Activated T-helper 17 cell treated with anti-CD3 and anti-CD28 coated beads, Interleukin-2, amount 50 U/mL, for 72 hours (primary cell): ENCODE results near the gene LLGL2. TPM values are rescaled to one million over a fixed set of nuclear protein-coding genes. Genes with fewer than 3 reads are reported as not detected.
A peak's percentile ranks its signal among the peaks of the same experiment; 100 is the strongest.
"Not testable (repeated sequence)": the region's sequence is repeated elsewhere in the genome, so short reads cannot be mapped to it uniquely, and the experiment has no call there.

Experiments
- ATAC-seq: fragments of 150-1000 bp; cut with Tn5 transposase; replicated peaks from 2 replicates; pipeline ENCODE4 v1.10.0; 2021; ENCODE audit warnings: mild to moderate bottlenecking, moderate library complexity
- H3K27ac Mint-ChIP-seq: one replicate; pipeline ENCODE4 v1.8.0; 2022; ENCODE audit warnings: mixed read lengths
- H3K27me3 Mint-ChIP-seq: one replicate; pipeline ENCODE4 v1.8.0; 2022; ENCODE audit warnings: mixed read lengths
- H3K36me3 Mint-ChIP-seq: one replicate; pipeline ENCODE4 v1.8.0; 2022; ENCODE audit warnings: low read depth, mild to moderate bottlenecking, mixed read lengths
- H3K4me1 Mint-ChIP-seq: one replicate; pipeline ENCODE4 v1.8.0; 2022; ENCODE audit warnings: mixed read lengths
- H3K4me3 Mint-ChIP-seq: one replicate; pipeline ENCODE4 v1.8.0; 2022; ENCODE audit warnings: mild to moderate bottlenecking, mixed read lengths
- H3K9me3 Mint-ChIP-seq: one replicate; pipeline ENCODE4 v1.8.0; 2022; ENCODE audit warnings: mixed read lengths
- total RNA-seq, 2 donors: library from RNA; stranded (reverse); gene quantifications; one replicate each; pipeline ENCODE4 v1.2.3, GENCODE V29; 2022

Gene LLGL2
- total RNA-seq, 2 donors from 2014 or later = 16.7 to 24.1 TPM

DNA sequence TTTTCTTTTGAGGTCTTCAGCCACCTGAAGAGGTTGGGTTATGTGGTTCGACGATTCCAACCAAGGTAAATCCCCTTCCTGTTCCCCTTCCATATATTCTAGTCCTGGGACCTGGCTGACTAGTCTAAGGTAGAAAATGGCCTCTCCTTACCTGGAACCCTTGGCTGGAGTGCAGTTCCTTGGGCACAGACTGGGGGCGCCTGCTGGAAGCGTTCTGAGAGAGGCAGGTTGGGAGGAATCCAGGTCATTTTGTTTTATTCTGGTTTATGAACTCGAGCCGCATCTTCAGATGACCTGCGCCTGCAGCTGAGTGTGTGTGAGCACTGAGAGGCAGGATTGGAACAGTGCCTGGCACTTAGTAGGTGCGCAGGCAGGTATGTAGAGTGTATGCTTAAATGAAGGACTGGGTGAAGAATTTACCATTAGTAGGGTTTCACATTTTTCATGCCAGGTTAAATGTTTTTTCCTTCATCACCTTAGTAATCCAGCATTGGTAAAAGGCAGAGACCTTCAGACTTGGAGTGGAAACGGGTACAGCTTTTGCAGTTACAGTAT, 6.4 kb upstream of the LLGL2 start:
- Mint-ChIP-seq H3K27ac (no peak overlapping the region), H3K27me3 (no peaks in the 10 kb centered on the region), H3K4me3 (peak overlapping the region; percentile 68), H3K9me3 (no peaks in the 10 kb centered on the region), H3K4me1 (peaks cover 15% of the 10 kb centered on the region), H3K36me3 (peaks cover 52% of the 10 kb centered on the region)
- ATAC-seq = no peak

DNA sequence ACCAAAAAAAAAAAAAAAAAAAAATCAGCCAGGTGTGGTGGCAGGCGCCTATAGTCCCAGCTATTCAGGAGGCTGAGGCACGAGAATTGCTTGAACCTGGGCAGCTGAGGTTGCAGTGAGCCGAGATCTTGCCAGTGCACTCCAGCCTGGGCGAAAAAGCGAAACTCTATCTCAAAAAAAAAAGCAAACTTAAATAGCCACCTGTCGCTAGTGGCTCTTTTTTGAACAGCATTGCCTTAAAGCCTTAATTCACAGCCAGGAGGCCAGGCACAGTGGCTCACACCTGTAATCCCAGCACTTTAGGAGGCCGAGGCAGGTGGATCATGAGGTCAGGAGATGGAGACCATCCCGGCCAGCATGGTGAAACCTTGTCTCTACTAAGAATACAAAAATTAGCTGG, 5.1 kb upstream of the LLGL2 start:
- not testable (repeated sequence) for H3K4me3 Mint-ChIP-seq, H3K27me3 Mint-ChIP-seq, H3K27ac Mint-ChIP-seq, H3K9me3 Mint-ChIP-seq, ATAC-seq
- peaks cover 15% of the 10 kb centered on the region for H3K4me1 Mint-ChIP-seq
- peaks cover 52% of the 10 kb centered on the region for H3K36me3 Mint-ChIP-seq

DNA sequence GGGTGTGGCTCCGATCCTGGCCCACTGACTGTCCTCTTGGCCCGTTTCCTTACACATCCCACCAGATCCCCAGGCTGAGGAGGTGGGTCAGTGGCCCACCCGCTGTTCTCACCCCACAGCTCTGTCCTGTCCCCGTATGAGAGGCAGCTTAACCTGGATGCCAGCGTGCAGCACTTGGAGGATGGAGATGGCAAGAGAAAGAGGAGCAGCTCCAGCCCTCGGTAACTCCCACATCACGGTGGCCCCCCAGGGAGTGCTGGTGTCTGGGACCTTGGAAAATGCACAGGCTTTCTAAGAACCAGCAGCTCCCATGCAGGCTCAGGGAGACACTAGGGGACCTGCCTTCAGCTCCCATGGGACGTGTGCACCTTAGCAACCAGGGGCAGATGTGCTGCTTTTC, 4.2 kb upstream of the LLGL2 start:
- H3K4me1 Mint-ChIP-seq = peaks cover 15% of the 10 kb centered on the region
- H3K27ac Mint-ChIP-seq = no peak overlapping the region

DNA sequence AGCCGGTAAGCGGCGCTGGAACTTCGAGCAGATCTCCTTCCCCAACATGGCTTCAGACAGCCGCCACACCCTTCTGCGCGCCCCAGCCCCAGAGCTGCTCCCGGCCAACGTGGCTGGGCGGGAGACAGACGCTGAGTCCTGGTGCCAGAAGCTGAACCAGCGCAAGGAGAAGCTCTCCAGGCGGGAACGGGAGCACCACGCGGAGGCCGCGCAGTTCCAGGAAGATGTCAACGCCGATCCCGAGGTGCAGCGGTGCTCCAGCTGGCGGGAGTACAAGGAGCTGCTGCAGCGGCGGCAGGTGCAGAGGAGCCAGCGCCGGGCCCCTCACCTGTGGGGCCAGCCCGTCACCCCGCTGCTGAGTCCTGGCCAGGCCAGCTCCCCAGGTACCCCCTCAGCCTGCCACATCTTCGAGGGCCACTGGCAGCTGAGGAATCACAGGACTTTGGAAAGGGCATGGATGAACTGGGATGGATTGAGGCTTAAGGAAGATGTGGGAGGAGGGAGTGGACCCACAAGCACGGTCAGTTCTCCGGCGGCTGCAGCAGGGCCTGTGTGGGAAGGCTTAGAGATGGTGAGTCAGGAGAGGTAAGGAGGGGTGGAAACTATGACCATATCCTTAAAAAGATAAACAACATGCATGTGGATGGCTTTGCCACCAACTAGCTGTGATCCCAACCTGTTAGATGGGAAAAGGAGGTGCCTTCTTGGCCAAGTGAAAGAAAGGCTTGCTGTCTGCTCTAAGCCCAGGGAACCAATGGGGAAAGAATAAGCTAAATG, 3.4 kb upstream of the LLGL2 start:
- Mint-ChIP-seq H3K4me3 (no peak overlapping the region), H3K9me3 (no peaks in the 10 kb centered on the region), H3K27ac (peak overlapping the region; percentile 15), H3K27me3 (no peaks in the 10 kb centered on the region), H3K36me3 (peaks cover 52% of the 10 kb centered on the region), H3K4me1 (peaks cover 15% of the 10 kb centered on the region)
- no peak for ATAC-seq

More for the DNA sequence above, 4.2 kb upstream of the LLGL2 start:
- H3K36me3 Mint-ChIP-seq = peaks cover 52% of the 10 kb centered on the region
- no peak overlapping the region for H3K4me3 Mint-ChIP-seq
- ATAC-seq = no peak
- H3K9me3 Mint-ChIP-seq = no peaks in the 10 kb centered on the region
- no peaks in the 10 kb centered on the region for H3K27me3 Mint-ChIP-seq

DNA sequence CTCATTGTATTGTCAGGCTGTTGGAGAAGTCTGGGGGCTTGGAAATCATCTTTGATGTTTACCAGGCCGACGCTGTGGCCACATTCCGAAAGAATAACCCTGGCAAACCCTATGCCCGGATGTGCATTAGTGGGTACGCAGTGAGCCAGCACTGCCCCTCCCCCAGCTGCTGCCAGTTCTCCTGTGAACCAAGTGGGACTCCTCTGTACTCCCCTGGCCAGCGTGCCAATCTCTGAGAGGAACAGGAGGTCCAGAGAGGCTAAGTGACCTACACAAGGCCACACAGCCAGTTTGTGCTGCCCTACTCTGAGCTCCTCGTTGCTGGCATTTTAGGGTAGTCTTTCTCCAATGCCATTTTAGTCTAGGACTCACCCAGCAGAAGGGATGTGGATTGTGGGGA, 1.9 kb upstream of the LLGL2 start:
- H3K4me1 Mint-ChIP-seq = peaks cover 2% of the 10 kb centered on the region
- H3K4me3 Mint-ChIP-seq = no peak overlapping the region
- no peak overlapping the region for H3K27ac Mint-ChIP-seq
- ATAC-seq = no peak
- no peaks in the 10 kb centered on the region for H3K27me3 Mint-ChIP-seq
- peaks cover 39% of the 10 kb centered on the region for H3K36me3 Mint-ChIP-seq
- H3K9me3 Mint-ChIP-seq = no peaks in the 10 kb centered on the region

DNA sequence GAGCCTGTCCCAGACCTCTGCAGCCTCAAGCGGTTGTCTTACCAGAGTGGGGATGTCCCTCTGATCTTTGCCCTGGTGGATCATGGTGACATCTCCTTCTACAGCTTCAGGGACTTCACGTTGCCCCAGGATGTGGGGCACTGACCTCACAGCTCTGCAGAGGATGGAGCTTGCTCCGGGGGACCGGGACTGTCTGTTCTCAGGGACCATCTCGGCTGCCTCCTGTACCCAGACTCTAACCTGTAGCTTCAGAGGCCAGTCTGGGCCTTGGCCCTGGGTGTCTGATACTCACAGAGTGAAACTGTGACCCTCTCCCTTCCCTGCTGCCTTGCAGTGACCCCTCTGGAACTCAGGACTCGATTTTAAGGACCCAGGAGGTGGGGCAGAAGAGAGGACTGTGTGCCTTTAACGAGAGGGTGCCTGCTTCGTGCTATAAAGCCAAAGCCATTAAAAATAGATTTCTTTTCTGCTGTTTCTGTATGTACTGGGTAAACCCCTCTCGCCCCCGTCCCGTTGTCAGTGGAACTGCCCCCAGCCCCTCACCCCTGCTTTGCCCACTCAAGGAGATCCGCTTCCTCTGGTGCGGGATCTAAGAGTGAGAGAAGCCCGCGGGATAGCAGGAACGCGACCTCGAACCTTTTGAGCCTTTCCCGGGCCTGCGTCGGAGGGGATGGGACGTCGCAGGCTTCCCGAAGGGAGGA, 1.1 kb upstream of the LLGL2 start:
- peak overlapping the region; percentile 22 for H3K4me3 Mint-ChIP-seq
- ATAC-seq = no peak
- no peaks in the 10 kb centered on the region for H3K9me3 Mint-ChIP-seq
- H3K4me1 Mint-ChIP-seq = no peaks in the 10 kb centered on the region
- no peaks in the 10 kb centered on the region for H3K27me3 Mint-ChIP-seq
- H3K27ac Mint-ChIP-seq = no peak overlapping the region
- H3K36me3 Mint-ChIP-seq = peaks cover 31% of the 10 kb centered on the region

DNA sequence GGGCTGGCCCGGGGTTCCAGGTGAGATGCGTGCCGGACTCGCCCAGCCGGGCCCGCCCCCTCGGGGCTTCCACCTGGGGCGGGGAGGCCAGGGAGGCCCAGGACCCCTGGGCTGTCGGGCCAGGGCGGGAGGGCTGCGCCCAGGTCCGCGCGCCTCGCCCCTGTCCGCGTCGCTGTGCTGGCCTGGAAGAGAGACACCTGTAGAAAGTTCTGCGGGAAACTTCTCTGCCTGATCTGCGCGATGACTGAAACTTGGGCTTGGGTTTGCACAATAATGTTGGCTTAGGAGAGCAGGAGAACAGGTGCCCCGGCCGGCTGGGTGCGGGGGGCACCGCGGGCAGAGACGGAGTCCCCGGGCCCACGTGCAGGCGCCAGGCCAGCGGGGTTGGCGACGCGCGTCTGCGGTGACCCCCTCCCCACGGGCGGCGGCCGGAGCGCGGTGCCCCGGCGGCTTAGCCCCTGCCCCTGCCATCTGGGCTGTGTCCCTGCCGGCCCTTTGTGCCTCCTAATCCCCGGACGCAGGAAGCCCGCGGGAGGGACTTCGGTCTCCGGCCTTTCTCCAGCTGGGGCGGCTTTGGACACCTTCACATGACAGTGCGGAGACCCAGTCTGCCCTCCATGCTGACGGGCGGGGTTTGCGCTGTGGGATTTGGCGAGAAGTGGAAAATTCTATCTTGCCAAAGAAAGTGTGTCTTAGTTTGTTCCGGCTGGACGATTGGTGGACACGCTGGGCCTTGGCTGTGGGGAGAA, 483 bp downstream of the LLGL2 start:
- no peaks in the 10 kb centered on the region for H3K9me3 Mint-ChIP-seq
- no peaks in the 10 kb centered on the region for H3K4me1 Mint-ChIP-seq
- peak; percentile 32 for ATAC-seq
- H3K27ac Mint-ChIP-seq = no peak overlapping the region
- H3K4me3 Mint-ChIP-seq = peak overlapping the region; percentile 77
- peaks cover 19% of the 10 kb centered on the region for H3K36me3 Mint-ChIP-seq
- H3K27me3 Mint-ChIP-seq = no peaks in the 10 kb centered on the region

DNA sequence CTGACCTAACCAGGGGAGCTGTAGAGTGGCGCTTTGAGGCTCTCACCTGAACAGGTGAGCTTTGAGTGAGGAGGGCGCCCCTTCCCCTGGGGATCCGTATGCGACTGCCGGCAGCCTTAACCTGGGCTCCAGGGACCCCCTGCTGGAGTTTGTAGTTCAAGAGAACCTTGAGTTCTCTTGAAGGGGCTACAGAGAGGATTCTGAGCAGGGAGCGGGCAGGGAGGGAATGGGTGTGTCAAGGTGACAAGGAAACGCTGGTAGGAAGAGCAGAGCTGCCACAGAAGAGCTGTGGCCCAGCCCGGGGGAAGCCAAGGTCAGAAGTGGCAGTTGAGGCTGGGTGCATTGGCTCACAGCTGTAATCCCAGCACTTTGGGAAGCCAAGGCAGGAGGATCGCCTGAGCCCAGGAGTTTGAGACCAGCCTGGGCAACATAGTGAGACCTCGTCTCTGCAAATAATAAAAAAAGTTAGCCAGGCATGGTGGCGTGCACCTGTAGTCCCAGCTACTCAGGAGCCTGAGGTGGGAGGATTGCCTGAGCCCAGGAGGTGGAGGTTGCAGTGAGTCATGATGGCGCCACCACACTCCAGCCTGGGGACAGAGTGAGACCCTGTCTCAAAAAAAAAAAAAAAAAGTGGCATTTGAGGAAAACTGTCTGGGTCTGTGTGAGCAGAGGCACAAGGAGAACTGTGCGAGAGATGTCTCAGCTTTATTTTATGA, 1.2 kb downstream of the LLGL2 start:
- no peaks in the 10 kb centered on the region for H3K9me3 Mint-ChIP-seq
- no peaks in the 10 kb centered on the region for H3K4me1 Mint-ChIP-seq
- H3K27ac Mint-ChIP-seq = no peak overlapping the region

DNA sequence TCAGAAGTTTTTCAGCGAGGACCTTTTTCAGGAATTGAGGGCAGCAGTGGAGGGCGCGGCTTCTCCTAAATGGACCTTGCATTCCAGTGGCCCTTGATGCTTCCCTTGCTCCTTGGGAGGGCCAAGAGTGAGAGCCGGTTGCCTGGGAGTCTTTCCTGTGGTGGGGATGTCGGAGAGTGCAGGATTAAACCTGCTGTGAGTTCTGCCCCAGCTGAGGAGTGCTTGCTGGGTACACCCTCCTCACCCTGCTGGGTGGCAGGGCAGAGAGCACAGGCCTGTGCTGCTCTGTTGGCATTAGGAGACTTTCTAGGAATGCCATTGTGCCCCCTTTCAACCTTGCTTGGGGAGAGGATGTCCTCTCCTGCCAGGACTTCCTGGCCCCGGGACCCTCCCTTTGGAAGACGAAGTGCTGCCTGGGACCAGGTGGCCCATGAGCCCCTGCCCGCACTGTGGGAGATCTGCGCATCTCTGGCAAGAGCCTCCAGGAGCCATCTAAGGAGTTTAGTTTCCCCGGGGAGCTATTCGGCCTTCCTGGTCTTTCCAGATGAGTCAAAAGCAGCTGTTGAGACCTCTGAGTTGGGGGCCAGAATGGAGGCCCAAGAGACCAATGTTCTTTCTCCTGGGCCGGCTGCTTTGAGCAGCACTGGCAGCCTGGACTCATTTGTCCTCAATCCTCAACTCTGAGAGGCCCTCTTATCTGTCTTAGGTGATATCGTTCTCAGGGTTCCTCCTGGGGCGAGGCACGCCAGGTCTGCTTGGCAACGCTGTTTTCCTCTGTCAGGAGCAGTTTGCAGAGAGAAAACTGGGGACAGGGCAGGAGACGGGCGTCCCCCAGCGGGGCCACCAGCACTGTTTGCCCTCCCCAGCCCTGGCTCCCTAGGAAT, 5.6 kb downstream of the LLGL2 start:
- Mint-ChIP-seq H3K4me1 (peaks cover 9% of the 10 kb centered on the region), H3K27me3 (no peaks in the 10 kb centered on the region), H3K27ac (no peak overlapping the region), H3K36me3 (no peaks in the 10 kb centered on the region), H3K4me3 (no peak overlapping the region), H3K9me3 (no peaks in the 10 kb centered on the region)
- ATAC-seq = no peak

More for the DNA sequence above, 1.2 kb downstream of the LLGL2 start:
- no peak for ATAC-seq
- Mint-ChIP-seq H3K27me3 (no peaks in the 10 kb centered on the region), H3K36me3 (peaks cover 14% of the 10 kb centered on the region), H3K4me3 (peak overlapping the region; percentile 77)

DNA sequence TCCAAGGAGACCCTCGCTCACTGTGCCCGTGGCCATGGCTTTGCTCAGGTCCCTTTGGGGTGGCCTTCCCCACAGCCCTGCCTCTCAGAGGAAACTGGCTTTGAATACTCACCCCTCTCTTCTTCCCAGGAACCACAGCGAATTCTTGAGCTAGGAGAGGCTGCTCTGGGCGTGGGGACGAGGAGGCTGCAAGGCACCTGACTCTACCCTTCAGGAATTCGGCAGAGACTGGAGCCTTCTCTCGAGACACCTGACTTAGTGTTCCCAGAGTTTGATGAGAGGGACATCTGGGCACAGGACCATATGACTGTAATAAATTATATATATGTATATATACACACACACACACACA, 6.2 kb downstream of the LLGL2 start:
- Mint-ChIP-seq H3K4me3 (no peak overlapping the region), H3K27ac (no peak overlapping the region), H3K27me3 (no peaks in the 10 kb centered on the region), H3K36me3 (no peaks in the 10 kb centered on the region), H3K4me1 (peaks cover 9% of the 10 kb centered on the region), H3K9me3 (no peaks in the 10 kb centered on the region)
- ATAC-seq = no peak

DNA sequence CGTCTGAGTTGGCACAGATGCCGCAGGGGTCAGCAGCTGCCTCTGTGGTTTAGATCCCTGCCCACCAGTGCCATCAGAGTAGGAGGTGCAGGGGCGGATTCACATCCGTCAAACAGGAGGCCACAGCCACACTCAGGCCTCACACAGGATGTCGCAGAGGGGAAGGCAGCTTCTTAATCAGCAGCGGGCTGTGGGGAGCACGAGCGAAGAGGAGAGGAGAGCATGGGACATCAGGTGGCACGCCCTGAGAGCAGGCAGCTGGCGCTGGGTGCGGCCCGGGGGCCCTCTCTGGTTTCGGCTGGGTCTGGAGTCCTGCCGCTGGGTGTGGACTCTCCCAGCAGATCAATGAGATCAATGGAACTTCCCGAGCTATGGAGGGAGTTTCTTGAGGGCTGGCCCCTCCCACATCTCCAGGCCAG, 9.6 kb downstream of the LLGL2 start:
- peak overlapping the region; percentile 94 for H3K27ac Mint-ChIP-seq
- H3K4me3 Mint-ChIP-seq = peak overlapping the region; percentile 80
- ATAC-seq = peak; percentile 98
- H3K9me3 Mint-ChIP-seq = no peaks in the 10 kb centered on the region
- no peaks in the 10 kb centered on the region for H3K27me3 Mint-ChIP-seq
- H3K36me3 Mint-ChIP-seq = no peaks in the 10 kb centered on the region
- H3K4me1 Mint-ChIP-seq = peaks cover 9% of the 10 kb centered on the region

DNA sequence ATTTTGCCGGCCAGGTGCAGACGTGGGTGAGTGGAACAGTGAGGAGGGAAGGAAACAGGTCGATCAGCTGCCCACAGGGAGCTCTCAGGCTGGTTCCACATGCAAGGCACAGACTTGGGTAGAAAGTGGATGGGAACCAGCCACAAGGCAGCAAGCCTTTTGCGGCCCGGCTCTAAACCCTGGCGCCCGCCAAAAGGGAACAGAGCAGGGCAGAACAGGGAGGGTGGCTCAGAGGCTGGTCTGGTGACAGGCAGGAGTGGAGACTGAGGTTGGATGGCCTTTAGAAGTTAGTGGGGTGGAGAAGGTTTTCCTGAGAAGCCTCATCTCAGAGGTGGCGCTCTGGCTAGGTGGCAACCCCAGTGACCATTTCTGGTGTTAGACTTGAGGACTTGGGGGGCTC, 10.4 kb downstream of the LLGL2 start:
- no peaks in the 10 kb centered on the region for H3K36me3 Mint-ChIP-seq
- H3K4me1 Mint-ChIP-seq = peaks cover 9% of the 10 kb centered on the region
- H3K27me3 Mint-ChIP-seq = no peaks in the 10 kb centered on the region
- ATAC-seq = no peak
- peak overlapping the region; percentile 80 for H3K4me3 Mint-ChIP-seq
- H3K27ac Mint-ChIP-seq = peak overlapping the region; percentile 94
- H3K9me3 Mint-ChIP-seq = no peaks in the 10 kb centered on the region

DNA sequence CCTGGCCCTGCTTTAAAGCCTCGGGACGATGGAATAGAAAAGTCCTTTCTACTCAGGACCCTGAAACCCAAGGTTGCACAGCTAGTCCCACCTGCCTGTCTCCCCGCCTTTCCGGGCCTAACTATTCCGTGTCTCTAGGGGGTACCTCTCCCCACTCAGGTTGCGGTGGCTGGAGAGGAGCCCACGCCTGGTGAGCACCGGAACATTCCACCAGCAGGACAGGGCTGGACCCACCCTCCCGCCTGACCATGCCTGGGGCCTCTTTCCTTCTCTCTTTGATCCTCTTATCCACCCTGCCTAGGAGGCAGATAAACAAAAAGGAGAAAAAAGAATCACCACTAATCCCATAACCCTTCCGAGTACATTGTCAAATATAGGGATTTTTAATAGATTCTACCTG, 10.9 kb downstream of the LLGL2 start:
- H3K36me3 Mint-ChIP-seq = no peaks in the 10 kb centered on the region
- peak overlapping the region; percentile 36 for H3K27ac Mint-ChIP-seq
- H3K9me3 Mint-ChIP-seq = no peaks in the 10 kb centered on the region
- no peak overlapping the region for H3K4me3 Mint-ChIP-seq
- no peaks in the 10 kb centered on the region for H3K27me3 Mint-ChIP-seq
- peaks cover 9% of the 10 kb centered on the region for H3K4me1 Mint-ChIP-seq
- no peak for ATAC-seq
